ENCODE results near the gene MAP7.
"Not testable (repeated sequence)": the region's sequence is repeated elsewhere in the genome, so short reads cannot be mapped to it uniquely, and the experiment has no call there.

The MAP7 gene

GRCh38 chr6:136550330-136551071, at the start of gene MAP7:
Gene MAP7 (minus strand): TSS chr6:136550422. CDS start chr6:136550408, 14 bp downstream.
- peak; percentile 51 to 54 for DNase-seq

- DNase-seq = no peak
Observed at GRCh38 chr6:136599329-136600011, 49.2 kb upstream of the MAP7 start.

GRCh38 chr6:136598048-136598447, 47.8 kb upstream of the MAP7 start:
- no peak for DNase-seq

GRCh38 chr6:136594671-136595070, 44.4 kb upstream of the MAP7 start:
- no peak for DNase-seq

GRCh38 chr6:136593748-136594490, 43.7 kb upstream of the MAP7 start:
- no peak for DNase-seq

GRCh38 chr6:136592930-136593673, 42.9 kb upstream of the MAP7 start:
- no peak for DNase-seq

GRCh38 chr6:136591617-136592016, 41.4 kb upstream of the MAP7 start:
- no peak for DNase-seq

GRCh38 chr6:136590846-136591245, 40.6 kb upstream of the MAP7 start:
- not testable (repeated sequence) for DNase-seq

GRCh38 chr6:136587527-136587926, 37.3 kb upstream of the MAP7 start:
- DNase-seq = no peak

- no peak for DNase-seq
Observed at GRCh38 chr6:136586295-136586694, 36.1 kb upstream of the MAP7 start.

- not testable (repeated sequence) for DNase-seq
Observed at GRCh38 chr6:136585523-136585922, 35.3 kb upstream of the MAP7 start.

GRCh38 chr6:136584290-136584689, 34.1 kb upstream of the MAP7 start:
- not testable (repeated sequence) for DNase-seq

- DNase-seq = no peak
Observed at GRCh38 chr6:136582711-136583471, 32.7 kb upstream of the MAP7 start.

- DNase-seq = no peak
Observed at GRCh38 chr6:136579800-136580199, 29.6 kb upstream of the MAP7 start.

- DNase-seq = no peak
Observed at GRCh38 chr6:136576821-136577220, 26.6 kb upstream of the MAP7 start.

GRCh38 chr6:136571496-136571895, 21.3 kb upstream of the MAP7 start:
- DNase-seq = no peak

- DNase-seq = no peak
Observed at GRCh38 chr6:136571065-136571464, 20.8 kb upstream of the MAP7 start.

- DNase-seq = no peak
Observed at GRCh38 chr6:136568129-136568528, 17.9 kb upstream of the MAP7 start.

GRCh38 chr6:136567688-136568087, 17.5 kb upstream of the MAP7 start:
- no peak for DNase-seq

- no peak for DNase-seq
Observed at GRCh38 chr6:136566851-136567250, 16.6 kb upstream of the MAP7 start.

- no peak for DNase-seq
Observed at GRCh38 chr6:136566007-136566487, 15.8 kb upstream of the MAP7 start.

GRCh38 chr6:136564180-136564579, 14.0 kb upstream of the MAP7 start:
- DNase-seq = no peak
